ENCODE measurements around the gene FIGNL2. TPM values are rescaled to one million over a fixed set of nuclear protein-coding genes. Genes with fewer than 3 reads are reported as not detected.

The FIGNL2 gene
- total and polyA plus RNA-seq, 2 donors (not counting 1 experiment from before 2014, with no cell fraction given), result 0.07 to 0.17 TPM

GRCh38 chr12:51890511-51891171 lies 42.1 kb upstream of the FIGNL2 start:
- no peak for DNase-seq (ENCODE audit: low read depth in 2 of 2)
- Histone ChIP-seq H2AFZ (ENCODE audit: low read length) (no peak overlapping the region), H3K27me3 (ENCODE audit: control insufficient read depth, insufficient read depth, low read length) (no peaks in the 10 kb centered on the region), H3K27ac (ENCODE audit: insufficient read depth, low read length) (no peak overlapping the region), H3K4me2 (ENCODE audit: extremely low read depth, insufficient read depth, low read length) (no peak overlapping the region), H3K36me3 (ENCODE audit: control insufficient read depth, insufficient read depth, low read length) (no peaks in the 10 kb centered on the region), H3K9ac (ENCODE audit: insufficient read depth, low read length) (no peak overlapping the region), H3K9me3 (ENCODE audit: control insufficient read depth, insufficient read depth, low read depth, low read length) (no peaks in the 10 kb centered on the region), H3K4me3 (replicated peaks in 1 of 4; ENCODE audit: control extremely low read depth in 1 of 4, insufficient read depth in 1 of 4, low read depth in 3 of 4, low read length in 4 of 4) (no peak overlapping the region), H4K20me1 (ENCODE audit: control insufficient read depth, extremely low read depth, insufficient read depth, low read length) (no peaks in the 10 kb centered on the region), H3K79me2 (ENCODE audit: control insufficient read depth, insufficient read depth, low read length) (no peaks in the 10 kb centered on the region), H3K4me1 (ENCODE audit: control insufficient read depth, extremely low read depth, insufficient read depth, low read length) (peaks cover 4% of the 10 kb centered on the region)
- TF ChIP-seq CTCF (conservative IDR thresholded peaks at IDR 0.05 in 1 of 2, IDR thresholded peaks at IDR 0.05 in 1 of 2; ENCODE audit: low read depth in 1 of 2, low read length in 2 of 2) (no peak), EZH2 (IDR thresholded peaks at IDR 0.05; ENCODE audit: low read length, missing control alignments) (no peak)

GRCh38 chr12:51890133-51890464 lies 41.6 kb upstream of the FIGNL2 start:
- Histone ChIP-seq H3K79me2 (ENCODE audit: control insufficient read depth, insufficient read depth, low read length) (no peaks in the 10 kb centered on the region), H3K9ac (ENCODE audit: insufficient read depth, low read length) (no peak overlapping the region), H3K36me3 (ENCODE audit: control insufficient read depth, insufficient read depth, low read length) (no peaks in the 10 kb centered on the region), H3K4me1 (ENCODE audit: control insufficient read depth, extremely low read depth, insufficient read depth, low read length) (peaks cover 4% of the 10 kb centered on the region), H3K4me3 (replicated peaks in 1 of 4; ENCODE audit: control extremely low read depth in 1 of 4, insufficient read depth in 1 of 4, low read depth in 3 of 4, low read length in 4 of 4) (no peak overlapping the region), H3K9me3 (ENCODE audit: control insufficient read depth, insufficient read depth, low read depth, low read length) (no peaks in the 10 kb centered on the region), H2AFZ (ENCODE audit: low read length) (no peak overlapping the region), H3K27me3 (ENCODE audit: control insufficient read depth, insufficient read depth, low read length) (no peaks in the 10 kb centered on the region), H3K4me2 (ENCODE audit: extremely low read depth, insufficient read depth, low read length) (no peak overlapping the region), H4K20me1 (ENCODE audit: control insufficient read depth, extremely low read depth, insufficient read depth, low read length) (no peaks in the 10 kb centered on the region), H3K27ac (ENCODE audit: insufficient read depth, low read length) (no peak overlapping the region)
- TF ChIP-seq CTCF (conservative IDR thresholded peaks at IDR 0.05 in 1 of 2, IDR thresholded peaks at IDR 0.05 in 1 of 2; ENCODE audit: low read depth in 1 of 2, low read length in 2 of 2) (no peak), EZH2 (IDR thresholded peaks at IDR 0.05; ENCODE audit: low read length, missing control alignments) (no peak)
- no peak for DNase-seq (ENCODE audit: low read depth in 2 of 2)

- H3K79me2 ChIP-seq (ENCODE audit: control insufficient read depth, insufficient read depth, low read length), result no peaks in the 10 kb centered on the region
- H2AFZ ChIP-seq (ENCODE audit: low read length), result no peak overlapping the region
- no peaks in the 10 kb centered on the region for H3K36me3 ChIP-seq (ENCODE audit: control insufficient read depth, insufficient read depth, low read length)
Measured at GRCh38 chr12:51889216-51890132, 41.0 kb upstream of the FIGNL2 start.

More at GRCh38 chr12:51889216-51890132, 41.0 kb upstream of the FIGNL2 start:
- Histone ChIP-seq H3K27ac (ENCODE audit: insufficient read depth, low read length) (no peak overlapping the region), H3K4me2 (ENCODE audit: extremely low read depth, insufficient read depth, low read length) (no peak overlapping the region), H3K27me3 (ENCODE audit: control insufficient read depth, insufficient read depth, low read length) (no peaks in the 10 kb centered on the region), H3K4me3 (replicated peaks in 1 of 4; ENCODE audit: control extremely low read depth in 1 of 4, insufficient read depth in 1 of 4, low read depth in 3 of 4, low read length in 4 of 4) (no peak overlapping the region), H3K9me3 (ENCODE audit: control insufficient read depth, insufficient read depth, low read depth, low read length) (no peaks in the 10 kb centered on the region), H4K20me1 (ENCODE audit: control insufficient read depth, extremely low read depth, insufficient read depth, low read length) (no peaks in the 10 kb centered on the region), H3K9ac (ENCODE audit: insufficient read depth, low read length) (no peak overlapping the region), H3K4me1 (ENCODE audit: control insufficient read depth, extremely low read depth, insufficient read depth, low read length) (peaks cover 4% of the 10 kb centered on the region)
- DNase-seq (ENCODE audit: low read depth in 2 of 2), result peak in 1 of 2 donors; percentile 26
- TF ChIP-seq CTCF (conservative IDR thresholded peaks at IDR 0.05 in 1 of 2, IDR thresholded peaks at IDR 0.05 in 1 of 2; ENCODE audit: low read depth in 1 of 2, low read length in 2 of 2), result peak; percentile 13 to 33
- TF ChIP-seq EZH2 (IDR thresholded peaks at IDR 0.05; ENCODE audit: low read length, missing control alignments), result no peak
